OCI-M2 (cell line): ENCODE results near the gene MGA.

Experiments used
- DNase-seq: peaks from one replicate; lab custom pipeline; 2025; ENCODE audit not compliant: unreplicated experiment; lab: John Stamatoyannopoulos, UW

Gene MGA

GRCh38 chr15:41660235-41661077, at the start of gene MGA:
MGA (plus strand) TSS chr15:41660405.
- peak; percentile 67 for DNase-seq

GRCh38 chr15:41620536-41621199, 39.5 kb upstream of the MGA start:
- no peak for DNase-seq

- DNase-seq, result peak; percentile 54
Observed at GRCh38 chr15:41621200-41622193, 38.7 kb upstream of the MGA start.

GRCh38 chr15:41622901-41623300, 37.3 kb upstream of the MGA start:
- DNase-seq, result no peak

- DNase-seq, result no peak
Observed at GRCh38 chr15:41627203-41627602, 33.0 kb upstream of the MGA start.

- DNase-seq, result no peak
Observed at GRCh38 chr15:41629463-41629862, 30.7 kb upstream of the MGA start.

- DNase-seq, result no peak
Observed at GRCh38 chr15:41629883-41630282, 30.3 kb upstream of the MGA start.

- no peak for DNase-seq
Observed at GRCh38 chr15:41630616-41631217, 29.5 kb upstream of the MGA start.

GRCh38 chr15:41631880-41632470, 28.2 kb upstream of the MGA start:
- no peak for DNase-seq

GRCh38 chr15:41633609-41634008, 26.6 kb upstream of the MGA start:
- DNase-seq, result no peak

GRCh38 chr15:41634072-41634626, 26.1 kb upstream of the MGA start:
- no peak for DNase-seq

GRCh38 chr15:41637086-41637485, 23.1 kb upstream of the MGA start:
- no peak for DNase-seq

- no peak for DNase-seq
Observed at GRCh38 chr15:41640985-41641384, 19.2 kb upstream of the MGA start.

- no peak for DNase-seq
Observed at GRCh38 chr15:41647262-41647661, 12.9 kb upstream of the MGA start.

- DNase-seq, result no peak
Observed at GRCh38 chr15:41648097-41648496, 12.1 kb upstream of the MGA start.

- no peak for DNase-seq
Observed at GRCh38 chr15:41648770-41649169, 11.4 kb upstream of the MGA start.

GRCh38 chr15:41650806-41651205, 9.4 kb upstream of the MGA start:
- no peak for DNase-seq

GRCh38 chr15:41651373-41651772, 8.8 kb upstream of the MGA start:
- DNase-seq, result no peak

- DNase-seq, result no peak
Observed at GRCh38 chr15:41653760-41654159, 6.4 kb upstream of the MGA start.

GRCh38 chr15:41655716-41656115, 4.5 kb upstream of the MGA start:
- no peak for DNase-seq
